ENCODE data around the gene RNF227.
"Not testable (repeated sequence)": the region's sequence is repeated elsewhere in the genome, so short reads cannot be mapped to it uniquely, and the experiment has no call there.

Gene RNF227

DNA sequence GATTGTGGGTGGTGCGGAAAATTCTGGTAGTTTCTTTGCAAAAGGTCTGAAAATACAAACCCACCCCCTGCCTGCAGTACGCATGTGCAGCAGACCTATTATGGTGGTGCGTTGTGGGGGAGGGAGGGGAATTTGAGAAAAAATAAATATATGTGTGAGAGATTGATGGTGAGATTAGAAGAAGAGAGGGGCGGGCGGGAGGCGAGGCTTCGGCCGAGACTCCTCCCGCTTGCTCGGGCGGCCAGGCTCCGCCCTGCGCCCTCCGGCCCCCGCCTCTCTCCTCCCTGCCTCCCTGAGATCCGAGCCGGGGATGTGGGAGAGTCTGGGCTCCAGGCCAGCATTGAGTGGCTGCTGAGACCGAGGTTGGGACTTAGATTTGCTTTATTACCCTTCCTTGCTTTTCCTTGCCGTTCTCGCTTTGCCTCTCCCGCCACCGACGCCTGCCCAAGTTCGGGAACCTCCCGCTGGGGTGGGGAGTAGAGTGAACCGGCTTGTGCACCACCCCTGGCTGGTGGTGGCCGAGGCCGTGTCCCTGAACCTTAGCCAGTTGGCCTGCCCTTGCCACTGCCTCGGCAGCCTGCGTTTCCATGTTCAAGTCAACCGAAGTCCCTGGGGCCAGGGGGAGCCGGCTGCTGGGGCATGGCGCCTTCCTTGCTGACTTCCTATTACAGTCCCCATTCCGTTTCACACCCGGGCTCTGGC lies 28.5 kb downstream of the RNF227 start:
- peak; percentile 97 for FAIRE-seq

DNA sequence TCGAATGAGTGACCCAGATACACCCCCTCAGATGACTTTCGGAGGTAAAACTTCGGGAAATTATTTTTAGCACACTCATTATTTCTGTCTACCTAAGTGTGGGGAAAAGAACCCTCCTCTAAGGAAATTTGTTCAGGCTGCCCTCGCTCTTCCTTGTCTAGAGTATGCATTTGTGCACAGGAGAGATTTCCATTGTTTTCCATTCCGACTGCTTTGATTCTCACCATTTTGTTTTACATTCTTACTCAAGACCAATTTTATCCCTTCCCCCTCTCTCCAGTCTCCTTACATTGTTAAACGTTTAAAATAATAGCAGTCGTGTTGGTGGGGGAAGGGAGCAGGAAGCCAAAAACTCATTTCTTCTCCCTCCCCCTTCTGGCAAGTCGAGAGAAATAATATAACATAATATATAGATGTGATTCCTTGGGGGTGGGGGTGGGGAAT lies 29.0 kb downstream of the RNF227 start:
- FAIRE-seq: no peak

DNA sequence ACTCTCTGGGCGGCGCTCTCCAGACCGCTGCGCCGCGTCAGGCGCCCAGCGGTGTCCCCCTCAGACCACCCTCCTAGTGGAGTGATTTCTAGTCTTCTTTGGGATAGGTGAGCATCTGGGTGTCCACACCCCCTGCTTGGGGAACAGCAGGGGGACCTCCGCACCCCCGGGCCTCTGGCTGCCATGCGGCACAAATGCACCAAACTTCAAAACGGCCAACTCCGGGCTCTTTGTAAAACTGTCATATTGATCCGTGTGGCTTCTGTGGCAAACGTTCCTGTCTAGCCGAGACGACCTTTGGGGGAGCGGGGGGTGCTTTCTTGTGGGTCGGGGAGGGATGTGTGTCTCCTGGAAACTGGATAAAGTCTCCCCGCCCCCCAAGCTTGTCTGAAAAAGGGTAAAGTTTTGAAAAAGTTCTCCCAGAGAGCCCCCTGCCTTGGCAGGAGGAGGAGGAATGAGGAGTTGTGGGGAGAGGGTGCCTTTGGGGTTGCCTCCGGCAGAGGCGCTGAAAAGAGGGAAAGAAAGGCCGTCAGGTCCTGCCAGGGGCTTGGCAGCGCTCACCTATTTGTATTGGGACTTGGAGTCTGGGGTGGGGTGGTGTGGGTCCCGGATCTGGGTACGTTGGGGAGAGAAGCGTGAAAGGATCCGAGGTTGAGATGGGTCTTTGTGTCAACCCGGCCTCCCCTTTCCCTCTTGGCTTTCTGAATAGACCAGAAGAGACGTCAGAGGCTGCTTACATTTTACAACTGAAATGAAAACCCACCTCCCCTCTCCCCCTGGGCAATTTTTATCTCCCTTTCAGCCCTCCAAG lies 29.7 kb downstream of the RNF227 start:
- FAIRE-seq: no peak

DNA sequence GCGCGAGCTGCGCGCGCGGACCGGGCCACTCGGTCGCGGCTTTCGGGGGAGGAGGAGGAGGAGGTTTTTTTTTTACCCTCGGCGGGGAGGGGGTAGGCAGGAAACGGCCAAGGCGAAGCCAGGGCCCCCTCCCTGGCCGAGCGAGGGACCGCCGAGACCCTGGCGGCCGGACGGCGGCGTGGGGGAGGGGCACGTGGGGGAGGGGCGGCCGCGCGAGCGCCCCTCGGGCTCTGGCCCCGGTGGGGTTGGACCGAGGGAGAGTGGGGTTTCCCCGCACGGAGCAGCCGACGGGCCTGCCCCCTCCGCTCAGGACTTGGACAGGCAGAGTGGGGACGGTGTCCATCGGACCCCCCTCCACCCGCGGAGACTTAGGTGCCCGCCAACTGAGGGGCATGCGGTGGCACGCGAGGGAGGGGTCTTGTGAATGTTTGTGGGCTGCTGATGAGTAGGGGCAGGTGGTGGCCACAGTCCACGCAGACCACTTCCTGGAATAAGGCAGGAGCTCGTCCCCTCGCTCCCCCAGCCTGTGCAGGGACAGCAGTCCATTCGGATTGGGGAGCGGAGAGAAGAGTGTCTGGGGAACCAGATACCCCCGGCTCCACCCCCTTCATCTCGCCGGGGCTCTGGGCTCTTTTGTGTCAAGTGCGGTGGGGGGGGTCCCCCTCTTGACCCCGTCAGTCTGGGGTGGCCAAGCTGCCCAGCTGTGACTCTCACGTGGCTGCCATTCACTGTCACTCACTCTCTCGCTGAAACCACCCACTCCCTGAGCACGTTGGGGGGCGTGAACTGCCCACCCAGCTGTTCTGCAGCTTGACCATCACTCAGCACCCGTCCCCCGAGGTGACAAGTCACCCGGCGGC lies 30.5 kb downstream of the RNF227 start:
- no peak for FAIRE-seq

DNA sequence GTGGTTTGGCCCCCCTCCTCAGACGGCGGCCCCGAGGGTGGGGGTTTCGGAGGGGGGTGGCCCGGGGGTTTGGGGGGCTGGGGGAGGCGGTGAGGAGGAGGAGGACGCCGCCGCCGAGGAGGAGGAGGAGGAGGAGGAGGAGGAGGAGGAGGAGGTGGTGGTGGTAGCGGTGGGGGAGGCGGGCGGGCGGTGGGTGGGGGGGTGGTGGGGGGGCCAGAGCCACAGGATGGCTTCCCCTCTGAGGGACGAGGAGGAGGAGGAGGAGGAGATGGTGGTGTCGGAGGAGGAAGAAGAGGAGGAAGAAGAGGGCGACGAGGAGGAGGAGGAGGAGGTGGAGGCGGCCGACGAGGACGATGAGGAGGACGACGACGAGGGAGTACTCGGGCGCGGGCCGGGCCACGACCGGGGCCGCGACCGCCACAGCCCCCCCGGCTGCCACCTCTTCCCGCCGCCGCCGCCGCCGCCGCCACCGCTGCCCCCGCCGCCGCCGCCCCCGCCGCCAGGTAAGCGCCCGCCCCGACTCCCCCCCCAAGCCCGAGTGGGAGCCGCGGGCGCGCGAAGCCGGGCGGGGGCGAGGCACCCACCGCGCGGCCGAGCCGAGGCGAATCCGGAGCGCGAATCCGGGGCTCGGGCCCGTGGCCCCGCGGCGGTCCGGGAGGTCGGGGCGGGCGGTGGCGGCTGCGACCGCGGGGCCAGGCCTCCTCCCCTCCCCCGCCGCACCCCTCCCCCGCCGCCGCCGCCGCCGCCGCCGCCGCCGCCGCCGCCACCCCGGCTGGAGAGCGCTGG lies 31.3 kb downstream of the RNF227 start:
- no peak for FAIRE-seq

DNA sequence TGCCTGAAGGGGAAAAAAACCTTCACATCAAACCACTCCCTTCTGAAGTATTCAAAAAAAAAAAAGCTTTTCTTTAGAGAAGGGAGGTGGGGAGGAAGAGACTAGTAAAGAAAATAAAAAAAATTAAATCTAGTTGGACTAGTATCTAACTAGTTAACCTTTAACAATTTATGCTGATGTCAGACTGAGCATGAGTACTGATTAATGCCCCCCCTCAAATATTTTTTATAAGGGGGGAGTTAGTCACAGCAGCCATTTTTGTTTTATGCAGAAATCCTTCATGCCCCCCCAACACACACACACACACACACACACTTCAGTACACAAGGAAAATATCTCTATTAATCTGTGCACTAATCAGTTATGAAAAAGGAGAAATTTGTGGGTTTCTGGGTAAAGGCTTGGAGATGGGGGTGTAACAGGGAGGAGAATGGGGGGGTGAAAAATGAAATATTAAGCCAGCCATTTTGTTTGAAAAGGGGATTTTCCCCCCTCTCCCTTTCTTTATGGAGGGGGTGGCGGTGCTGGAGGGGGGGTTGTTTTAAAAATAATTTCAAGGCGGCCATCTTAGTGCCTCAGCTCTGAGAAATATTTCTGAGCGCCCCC lies 32.2 kb downstream of the RNF227 start:
- FAIRE-seq: peak; percentile 60

DNA sequence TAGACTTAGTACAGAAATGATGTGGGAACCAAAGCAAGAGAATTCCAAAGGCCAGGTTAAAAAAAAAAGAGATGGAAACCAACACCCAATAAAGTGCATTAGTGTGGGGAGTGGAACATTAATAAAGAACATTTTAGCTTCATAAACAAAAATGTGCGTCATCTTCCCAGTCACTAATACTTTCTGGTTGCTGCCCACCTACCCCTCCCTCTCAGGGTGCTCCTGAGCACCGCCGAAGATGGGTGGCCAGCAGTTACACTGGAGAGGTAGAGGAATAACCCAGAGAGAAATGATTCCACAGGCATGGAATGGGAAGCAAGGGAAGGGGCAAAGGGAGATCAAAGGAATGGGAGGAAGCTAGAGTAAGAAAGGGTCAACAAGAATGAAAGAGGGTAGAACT lies 33.5 kb downstream of the RNF227 start:
- no peak for FAIRE-seq

DNA sequence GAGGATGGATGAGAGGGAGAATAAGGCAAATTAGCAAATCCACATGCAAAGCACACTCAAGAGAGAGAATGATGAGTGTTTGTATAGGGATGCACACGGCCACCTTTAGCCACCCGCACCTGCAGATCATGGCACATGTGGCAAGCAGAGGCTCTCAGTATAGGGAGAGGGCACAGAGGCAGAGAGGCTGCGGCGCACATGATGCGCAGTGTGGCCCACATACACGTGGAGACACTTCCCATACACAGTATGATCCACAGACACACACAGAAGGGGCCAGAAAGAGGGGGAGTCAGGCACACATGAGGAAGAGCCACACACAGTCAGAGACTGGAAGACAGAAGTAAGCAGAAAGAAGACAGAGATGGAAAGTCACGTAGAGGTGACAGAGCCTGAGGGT lies 34.0 kb downstream of the RNF227 start:
- FAIRE-seq: no peak

DNA sequence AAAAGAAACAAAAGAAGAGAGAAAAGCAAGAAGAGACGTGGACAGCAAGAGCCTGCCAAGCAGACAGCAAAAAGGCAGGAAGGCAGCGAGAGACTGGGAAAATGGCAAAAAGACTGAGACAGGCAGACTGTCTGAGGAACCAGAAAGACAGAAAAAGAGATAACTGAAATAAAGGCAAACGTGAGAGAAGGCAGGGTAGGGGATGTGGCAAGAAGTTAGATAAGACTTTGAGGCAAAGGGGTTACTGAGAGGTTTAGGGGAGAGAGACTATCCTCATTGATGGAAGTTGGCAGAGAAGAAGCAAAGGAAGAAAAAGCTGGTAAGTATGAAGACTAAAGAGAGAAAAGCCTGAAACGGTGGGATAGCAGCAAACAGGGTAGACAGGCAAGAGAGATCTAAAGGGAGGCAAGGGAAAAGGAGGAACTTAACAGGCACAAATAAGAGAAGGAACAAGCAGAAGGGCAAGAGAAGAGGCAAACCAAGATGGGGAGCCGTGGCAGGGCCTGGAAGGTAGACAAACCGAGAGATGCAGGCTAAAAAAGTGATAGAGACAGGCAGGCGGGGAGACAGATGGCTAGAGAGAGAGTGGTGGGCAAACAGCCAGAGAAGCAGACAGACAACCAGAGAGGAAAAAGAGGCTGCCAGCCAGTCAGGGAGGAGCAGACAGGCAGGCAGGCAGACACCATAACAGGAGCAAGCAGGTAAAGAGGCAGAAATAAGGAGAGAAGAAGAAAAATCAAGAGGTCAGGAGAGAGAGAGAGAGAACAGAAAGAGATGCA lies 34.6 kb downstream of the RNF227 start:
- FAIRE-seq: no peak

DNA sequence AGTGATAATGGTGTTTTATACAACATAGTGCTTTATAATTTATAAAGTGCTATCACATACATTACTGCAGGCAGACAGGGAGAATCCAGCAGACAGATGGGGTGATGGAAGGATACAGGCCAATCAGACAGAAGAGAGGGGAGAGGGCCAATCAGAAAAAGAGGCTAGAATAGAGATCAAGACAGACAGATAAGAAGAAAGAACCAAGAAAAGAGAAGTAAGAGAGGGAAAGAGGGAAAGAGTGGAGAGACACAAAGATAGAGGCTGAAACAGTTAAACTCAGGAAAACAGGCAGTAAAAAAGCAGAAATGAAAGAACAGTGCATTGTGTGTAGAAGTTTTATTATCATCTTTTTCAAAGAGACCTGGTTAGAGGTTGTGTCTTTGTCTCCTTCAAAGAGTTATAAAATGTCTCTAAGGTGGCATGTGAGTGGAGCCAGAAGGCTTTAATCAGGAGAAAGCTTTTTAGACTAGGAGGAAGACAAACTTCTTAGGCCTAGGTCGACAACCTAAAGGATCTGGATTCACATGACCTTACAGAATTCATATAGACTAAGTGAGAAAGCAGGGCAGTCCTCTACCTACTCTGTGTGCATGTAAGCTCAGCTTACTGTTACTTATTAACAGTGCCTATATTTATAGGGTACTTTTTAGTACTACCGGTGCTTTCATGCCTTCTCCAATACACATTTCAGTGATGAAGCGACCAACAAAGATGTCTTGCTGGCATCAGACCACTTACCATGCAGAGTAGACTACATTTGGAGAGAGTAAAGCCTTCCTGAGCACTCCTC lies 35.8 kb downstream of the RNF227 start:
- FAIRE-seq: no peak

DNA sequence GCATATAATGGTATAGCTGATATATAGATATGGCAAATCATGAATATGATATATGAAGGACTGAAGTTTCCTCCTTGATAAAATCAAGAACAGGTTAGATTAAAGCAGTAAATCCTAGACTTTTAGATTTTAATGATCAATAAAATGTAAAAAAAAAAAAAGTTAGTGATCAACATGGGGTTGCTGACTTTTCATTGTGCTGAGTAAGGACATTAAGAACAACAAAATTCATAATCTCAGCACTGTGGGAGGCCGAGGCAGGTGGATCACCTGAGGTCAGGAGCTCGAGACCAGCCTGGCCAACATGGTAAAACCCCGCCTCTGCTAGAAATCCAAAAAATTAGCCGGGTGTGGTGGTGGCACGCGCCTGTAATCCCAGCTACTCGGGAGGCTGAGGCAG lies 37.9 kb downstream of the RNF227 start:
- no peak for FAIRE-seq

DNA sequence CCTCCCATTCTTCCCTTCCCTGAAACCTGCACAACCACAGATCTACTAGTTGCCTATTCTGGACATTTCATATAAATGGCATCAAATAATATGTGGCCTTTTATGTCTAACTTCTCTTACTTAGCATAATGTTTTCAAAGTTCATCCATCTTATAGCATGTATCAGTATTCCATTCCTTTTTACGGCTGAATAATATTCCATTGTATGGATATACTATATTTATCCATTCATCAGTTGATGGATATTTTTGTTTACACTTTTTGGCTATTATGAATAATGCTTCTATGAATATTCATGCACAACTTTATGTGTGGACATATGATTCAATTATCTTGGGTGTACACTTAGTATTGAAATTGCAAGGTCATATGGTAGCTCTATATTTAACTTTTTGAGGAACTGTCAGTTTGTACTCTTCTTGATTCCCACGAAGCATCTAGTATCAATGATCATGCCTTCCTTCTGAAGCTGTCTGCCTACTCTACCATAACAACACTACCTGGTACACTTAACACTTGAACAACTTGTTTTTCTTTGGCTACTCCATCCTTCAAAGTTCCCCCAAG lies 40.2 kb downstream of the RNF227 start:
- no peak for FAIRE-seq

DNA sequence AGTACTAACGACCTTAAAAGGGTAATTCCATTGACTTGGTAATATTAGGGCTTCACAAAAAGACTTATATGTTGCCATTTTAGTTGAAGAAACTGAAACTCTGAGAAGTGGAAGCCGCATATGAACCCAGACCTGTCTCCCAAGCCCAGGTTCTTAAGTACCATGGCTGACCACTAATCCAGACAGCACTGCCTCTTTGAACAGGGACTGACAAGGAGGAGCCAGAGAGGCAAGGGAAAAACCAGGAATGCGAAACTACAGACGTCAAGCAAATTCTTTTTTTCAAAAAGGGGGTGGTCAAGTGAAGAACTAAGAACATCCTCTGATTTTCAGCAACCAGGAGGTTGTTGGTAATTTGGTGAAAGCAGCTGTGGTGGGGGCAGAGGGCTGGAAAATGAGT lies 43.0 kb downstream of the RNF227 start:
- no peak for FAIRE-seq

DNA sequence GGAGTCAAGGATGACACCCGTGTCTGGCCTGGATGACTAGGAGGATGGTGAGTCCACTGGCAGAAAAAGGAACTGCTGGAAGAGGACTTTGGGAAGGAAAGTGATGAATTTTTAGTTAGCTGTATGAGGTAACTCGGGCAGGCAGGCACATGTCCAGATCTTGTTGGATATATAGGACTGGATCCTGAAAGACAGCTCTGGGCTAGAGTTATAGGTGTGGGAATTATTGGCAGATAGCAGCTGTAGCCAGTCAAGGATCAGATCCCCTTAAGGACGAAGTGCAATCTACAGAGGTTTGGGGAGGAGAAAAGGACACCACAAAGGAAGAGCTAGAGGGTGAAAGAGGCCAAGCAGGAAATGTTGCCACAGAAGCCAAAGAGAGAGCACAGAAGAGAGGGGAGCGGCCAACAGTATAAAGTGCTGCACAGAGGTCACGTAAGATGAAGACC lies 48.2 kb downstream of the RNF227 start:
- FAIRE-seq: no peak

DNA sequence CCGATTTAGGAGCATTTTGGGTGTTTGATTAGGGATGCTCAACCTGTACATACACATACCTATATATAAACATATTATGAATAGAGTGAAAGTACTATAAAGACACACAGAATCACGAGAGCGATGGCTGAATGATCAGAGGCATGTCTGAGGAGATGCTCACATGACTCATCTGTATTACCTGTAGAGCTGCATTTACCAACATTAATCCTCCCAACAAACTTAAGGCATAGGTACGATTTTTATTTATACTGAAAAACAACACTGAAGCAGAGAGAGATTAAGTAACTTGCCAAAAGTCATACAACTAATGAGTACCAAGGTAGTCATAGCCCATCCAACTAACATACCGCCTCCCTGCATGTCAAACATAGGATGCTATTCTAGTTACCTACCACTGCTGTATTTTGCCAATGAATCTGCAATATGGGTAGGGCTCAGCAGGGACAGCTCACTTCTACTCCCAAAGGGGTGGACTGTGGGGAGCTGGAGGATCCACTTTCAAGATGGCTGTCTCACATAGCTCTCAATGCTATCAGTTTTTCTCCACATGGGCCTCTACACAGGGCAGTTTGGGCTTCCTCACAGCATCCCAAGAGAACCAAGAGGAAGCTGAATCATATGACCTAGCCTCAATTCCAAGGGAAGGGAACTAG lies 51.0 kb downstream of the RNF227 start:
- FAIRE-seq: no peak

DNA sequence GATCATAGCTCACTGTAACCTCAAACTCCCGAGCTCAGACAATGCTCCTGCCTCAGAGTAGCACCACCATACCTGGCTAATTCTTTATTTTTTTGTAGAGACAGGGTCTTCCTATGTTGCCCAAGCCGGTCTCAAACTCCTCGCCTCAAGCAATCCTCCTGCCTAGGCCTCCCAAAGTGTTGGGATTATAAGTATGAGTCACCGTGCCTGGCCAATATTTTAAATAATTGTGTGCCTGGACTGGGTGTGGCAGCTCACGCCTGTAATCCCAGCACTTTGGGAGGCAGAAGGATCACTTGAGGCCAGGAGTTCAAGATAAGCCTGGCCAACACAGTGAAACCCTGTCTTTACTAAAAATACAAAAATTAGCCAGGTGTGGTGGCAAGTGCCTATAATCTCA lies 51.7 kb downstream of the RNF227 start:
- FAIRE-seq: not testable (repeated sequence)
